HS-27A (cell line): ENCODE measurements around the gene TRERF1.

Experiments used
- DNase-seq: peaks from one replicate; pipeline ENCODE4 v3.0.0-alpha.2; 2012; ENCODE audit warnings: low read depth, missing footprints

The TRERF1 gene

DNA sequence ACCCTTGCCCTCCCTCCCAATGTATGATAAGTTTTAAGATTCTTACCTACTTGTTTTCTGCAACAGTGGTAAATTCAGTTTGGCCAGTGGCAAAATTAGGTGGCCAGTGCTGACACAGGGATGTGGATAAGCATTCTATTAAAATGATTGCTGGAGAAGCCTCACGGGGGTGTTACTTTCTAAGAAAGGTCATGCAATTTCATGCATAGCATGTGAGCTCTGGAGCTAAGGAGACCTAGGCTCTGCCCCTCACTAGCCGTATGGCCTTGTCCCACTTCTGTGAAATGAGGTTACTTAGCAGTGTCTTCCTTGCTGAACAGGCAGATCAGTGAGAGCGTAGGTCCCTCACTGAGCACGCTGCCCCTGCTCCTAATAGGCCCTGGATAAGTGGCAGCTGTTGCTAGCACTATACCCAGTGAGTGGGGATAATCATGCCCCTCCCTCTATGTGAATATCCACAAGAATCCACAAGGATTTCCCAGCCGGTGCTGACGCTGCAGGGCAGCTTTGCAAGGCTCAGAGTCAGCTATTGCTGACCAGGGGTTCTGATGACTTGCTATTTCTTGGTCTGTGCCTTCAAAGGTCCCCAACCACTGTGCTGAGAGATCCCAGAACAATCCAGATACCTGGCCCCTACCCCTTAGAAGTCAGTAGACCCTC, 147.5 kb downstream of the TRERF1 start:
- DNase-seq = no peak

DNA sequence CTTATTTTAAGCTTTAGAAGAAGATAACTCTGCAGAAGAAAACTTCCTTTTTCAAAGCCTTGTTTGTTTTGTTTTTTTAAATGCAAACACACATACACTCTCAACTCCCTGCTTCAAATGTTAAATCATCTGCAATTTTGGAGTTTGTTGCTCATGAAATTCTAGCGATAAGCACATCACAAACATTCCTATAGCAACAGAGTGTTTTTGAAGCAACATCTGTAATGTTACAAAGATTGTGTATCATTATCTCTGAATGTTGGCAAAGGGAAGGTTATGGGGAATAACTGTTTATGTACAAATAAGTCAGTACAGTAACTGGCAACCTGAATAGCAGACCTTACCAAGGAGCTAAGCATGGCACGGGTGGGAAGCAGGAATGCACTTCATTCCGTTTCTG, 149.3 kb downstream of the TRERF1 start:
- no peak for DNase-seq

DNA sequence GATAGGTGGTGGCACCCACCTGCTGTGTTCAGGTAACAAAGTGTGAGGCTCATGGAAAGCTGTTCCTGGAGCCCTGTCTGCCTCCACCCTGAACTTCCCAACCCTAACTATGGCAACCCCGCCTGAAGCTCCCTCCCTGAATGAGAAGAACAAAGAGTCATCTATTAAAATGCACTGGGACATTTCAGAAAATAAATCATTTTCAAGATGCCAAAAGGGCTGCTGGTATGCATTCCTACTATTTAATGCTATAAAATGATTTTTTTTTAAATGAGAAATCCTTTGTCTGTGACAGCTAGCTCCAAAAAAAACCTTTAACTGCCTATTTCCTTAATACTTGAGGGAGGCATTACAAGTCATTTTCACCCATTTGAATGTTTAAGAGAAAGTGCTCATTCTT, 149.7 kb downstream of the TRERF1 start:
- DNase-seq = no peak

DNA sequence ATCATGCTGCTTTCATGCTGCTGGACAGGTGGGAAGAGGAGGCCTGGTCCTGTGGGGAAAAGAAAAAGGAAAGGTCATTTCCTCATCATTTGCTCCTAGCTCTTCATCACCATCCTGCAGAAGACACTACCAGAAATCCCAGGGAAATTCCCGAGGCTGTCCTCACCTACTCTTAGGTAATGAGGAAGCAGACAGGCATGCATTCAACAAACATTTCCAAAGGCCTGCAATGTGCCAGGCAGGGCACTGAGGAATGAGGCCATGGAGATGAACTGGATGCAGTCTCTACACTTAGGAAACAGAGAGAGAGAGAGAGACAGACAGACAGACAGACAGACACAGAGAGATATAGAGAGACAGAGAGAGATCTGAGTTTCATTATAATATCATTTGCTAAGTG, 151.0 kb downstream of the TRERF1 start:
- DNase-seq = no peak

DNA sequence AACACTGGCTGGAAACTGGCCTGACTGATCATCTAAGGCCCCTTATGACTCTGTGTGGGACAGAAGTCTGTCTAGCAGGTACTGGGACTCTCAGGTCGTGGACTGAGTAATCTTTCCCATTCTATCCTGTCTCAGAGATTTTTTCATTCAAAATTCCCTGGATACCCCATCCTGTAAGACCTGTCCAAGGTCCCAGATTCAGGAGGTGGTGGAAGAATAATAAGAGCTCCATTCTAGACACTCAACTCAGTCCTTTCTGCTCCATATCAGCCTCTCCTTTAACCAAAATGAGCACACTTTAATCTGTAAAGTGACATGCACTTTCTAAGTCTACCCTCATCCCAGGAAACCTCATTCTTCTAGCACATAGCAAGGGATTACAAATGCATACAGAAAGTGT, 151.5 kb downstream of the TRERF1 start:
- no peak for DNase-seq

DNA sequence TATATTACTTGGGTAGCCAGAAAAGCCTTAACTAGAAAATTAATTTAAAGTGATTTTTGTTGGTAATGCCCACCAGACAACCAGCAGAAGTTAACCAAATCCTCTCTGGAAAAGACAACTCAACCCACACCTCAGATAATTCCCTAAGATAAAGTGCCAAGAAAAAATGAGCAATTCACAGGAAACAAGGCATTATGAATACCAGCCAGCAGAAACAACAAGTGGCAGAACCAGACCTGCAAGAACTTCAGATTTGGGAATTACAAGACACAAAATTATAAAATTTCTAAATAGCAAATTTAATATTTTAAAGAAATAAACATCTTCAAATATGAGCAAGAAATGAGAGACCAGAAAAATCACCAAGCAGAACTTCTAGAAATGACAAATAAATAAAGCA, 154.1 kb downstream of the TRERF1 start:
- DNase-seq = no peak

DNA sequence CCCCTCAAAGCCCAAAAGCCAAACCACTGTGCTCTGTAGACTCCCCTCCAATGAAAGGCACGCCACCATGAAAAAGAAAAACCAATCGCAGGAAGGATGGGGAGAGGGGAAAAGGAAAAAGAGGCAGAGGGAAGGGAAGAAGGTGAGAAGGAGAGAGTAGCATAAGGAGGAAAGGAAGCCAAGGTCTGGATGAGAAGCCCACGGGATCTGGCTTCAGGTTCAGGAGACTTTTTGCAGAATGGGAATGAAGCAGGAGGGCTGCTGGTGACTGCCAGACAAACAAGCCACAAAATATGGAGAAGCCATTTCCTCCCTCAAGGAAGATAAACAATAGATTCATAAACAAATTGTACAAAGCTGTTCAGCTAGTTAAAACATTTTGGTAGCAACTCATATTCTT, 155.1 kb downstream of the TRERF1 start:
- no peak for DNase-seq

DNA sequence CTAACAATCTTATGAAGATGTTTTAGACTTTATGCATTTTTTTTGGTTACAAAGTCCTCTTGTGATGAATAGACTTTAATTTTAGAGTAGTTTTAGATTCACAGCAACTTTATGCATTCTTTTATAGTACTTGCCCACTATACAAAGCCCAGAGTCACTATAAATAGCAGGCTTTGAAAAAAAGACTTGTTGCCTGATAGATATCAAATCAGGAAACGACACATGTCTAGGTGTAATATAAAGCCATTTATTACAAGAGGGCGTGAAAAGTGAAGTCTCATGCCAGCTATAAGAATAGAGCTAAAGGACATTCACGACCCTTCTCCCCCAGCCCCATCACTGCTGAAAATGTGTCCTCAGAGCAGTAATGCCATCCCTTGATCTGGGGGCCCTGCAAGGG, 156.0 kb downstream of the TRERF1 start:
- no peak for DNase-seq

DNA sequence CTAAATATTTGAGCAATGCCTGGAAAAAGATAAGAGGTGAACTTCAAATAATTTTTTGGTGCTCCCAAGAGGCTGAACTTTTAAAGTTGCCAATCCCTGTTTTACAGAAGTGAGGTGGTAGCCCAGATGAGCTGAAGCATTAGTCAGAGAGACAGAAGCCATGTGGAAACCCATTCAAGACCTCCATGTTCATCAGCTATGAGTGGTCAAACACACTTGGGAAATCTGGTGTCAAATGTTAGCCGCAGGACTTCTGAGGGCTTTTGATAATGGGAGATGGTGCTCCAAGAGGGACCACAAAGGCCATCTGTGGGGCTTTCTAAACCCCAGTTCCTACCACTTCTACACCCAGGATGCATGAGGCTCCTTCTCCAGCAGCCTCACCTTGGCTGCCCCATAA, 156.5 kb downstream of the TRERF1 start:
- no peak for DNase-seq

DNA sequence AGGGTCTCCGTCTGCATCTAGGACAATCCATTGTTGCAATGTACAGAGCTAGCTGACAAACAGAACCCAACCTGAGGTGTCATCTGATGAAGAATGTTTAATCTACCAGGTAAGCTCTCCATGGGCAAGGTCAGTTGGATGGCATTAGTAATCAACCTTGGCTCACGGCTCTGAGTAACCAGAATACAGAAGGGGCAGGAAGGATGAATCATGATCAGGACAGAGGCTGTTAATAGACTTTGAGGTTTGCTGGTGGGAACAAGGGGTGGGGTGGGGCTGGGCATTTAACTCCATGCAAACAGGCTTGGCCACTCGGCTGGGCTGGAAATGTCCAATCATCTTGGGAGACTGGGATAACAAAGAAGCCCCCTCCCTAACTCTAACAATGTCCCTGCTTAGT, 157.0 kb downstream of the TRERF1 start:
- DNase-seq = peak; percentile 64

DNA sequence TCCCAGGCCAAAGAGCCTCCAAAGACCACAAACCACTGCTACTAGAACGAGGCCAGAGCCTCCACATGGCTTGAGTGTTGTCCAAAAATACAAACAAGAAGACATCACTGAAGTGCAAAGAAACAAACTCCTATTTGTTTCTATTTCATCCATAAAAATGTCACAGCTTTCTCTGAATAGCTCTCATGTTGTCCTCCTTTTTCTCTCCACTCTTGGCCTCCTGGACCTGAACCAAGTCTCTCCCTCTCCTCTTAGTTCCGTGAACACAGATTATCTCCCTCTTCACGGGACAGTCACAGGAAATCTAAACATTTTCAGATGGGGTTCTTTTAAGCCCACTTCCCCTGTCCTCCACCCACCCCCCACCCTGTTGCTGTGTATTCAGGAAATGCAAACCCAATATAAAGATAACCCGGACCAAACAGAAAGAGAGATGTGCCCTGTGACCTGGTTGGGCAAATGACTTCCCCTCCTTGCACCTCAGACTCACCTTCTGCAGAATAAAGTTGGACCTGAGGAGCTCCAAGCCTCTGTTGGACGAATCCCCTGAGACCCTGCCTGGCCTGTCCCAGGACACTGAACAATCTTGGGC, 158.2 kb downstream of the TRERF1 start:
- no peak for DNase-seq

DNA sequence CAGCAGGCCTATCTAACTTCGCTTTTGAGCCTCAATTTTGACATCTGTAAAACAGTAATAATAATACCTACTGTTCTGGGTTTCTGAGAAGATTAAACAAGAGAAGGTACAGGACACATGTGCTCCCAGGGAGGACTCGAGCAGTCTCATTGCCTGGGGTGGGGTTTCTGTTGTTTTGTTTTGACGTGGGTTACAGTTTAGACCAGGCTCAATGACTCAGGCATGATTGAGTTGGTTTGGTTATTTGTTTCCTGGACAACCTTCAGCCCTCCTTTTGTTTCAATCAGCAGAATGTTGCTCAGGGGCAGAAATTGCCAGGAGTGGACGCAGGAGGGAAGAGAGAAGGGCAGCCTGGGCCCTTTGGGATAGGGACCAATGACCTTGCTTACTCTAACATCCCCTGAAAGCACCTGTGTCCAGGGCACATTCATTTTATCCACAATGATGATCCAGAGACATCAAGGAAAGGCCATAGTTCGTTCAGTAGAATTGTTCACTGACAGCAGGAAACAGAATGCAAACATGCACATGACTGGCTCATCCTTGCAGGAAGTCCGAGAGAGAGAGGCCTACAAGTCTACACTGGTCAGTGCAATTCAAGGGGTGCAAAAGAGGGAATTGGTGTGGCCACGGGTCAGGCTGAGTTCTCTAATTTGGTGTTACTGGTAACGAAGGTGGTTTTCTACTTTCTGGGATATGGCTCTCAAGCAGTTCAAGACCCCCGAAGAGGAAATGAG, 159.6 kb downstream of the TRERF1 start:
- DNase-seq = no peak

DNA sequence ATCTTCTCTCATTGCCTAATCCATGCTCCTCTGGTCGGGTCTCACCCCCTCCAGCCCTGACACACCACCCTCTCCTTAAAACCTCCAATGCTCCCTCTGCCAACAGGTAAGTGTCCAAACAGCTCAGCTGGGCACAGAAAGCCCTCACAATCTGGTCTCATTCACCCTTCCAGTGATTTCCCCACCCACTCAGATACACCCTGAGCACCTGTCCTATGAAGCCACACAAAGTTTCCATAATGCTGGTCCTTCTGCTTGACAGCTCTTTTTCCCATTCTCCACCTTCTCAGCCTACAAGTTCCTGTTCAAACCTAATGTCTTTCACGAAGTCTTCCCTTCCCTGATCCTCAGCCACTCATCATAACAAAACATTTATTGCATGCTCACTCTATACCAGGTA, 164.0 kb downstream of the TRERF1 start:
- DNase-seq = no peak

DNA sequence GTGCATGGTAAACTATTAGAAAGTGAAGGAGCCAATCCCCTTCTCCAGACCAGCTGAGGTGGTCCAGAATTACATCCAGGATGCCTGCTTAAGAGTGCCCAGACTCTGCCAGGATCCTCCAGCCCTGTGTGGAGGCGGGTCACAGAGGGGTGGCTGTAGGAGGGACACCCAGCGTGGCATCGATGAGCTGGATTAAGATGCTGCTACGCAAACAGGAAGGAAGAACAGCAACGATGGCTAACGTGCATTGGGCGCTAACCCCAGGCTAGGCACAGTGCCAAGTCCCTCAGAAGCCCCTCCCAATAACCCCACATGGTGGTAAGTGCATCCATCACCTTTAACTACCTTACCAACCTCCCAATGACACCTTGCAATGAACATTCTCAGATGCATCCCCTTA, 170.2 kb downstream of the TRERF1 start:
- no peak for DNase-seq

DNA sequence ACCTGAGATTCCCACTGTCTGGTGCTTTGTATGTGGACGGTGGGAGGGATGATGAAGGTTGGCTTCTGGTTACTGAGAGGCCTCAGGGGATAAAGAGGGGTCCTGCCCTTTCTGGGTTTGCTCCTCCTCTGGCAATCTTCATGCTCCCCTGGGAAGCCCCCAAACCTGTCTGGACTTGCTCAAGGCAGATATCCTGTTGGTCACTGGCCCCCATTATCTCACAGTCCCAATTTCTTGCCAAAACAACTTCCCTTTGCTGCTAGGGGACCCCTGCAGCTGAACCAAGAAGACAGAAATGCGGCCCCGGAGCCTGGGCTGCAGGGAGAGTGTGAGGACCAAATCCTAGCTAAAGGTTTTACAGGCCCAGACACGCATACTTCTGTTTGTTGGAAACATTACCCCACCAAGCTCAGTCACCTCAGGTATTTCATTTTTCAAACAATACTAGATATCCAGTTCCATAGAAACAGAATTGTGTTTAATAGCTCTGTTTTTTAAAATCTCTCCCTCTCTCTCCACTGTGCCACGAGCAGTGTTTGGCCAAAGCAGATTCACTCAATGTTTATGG, 170.7 kb downstream of the TRERF1 start:
- no peak for DNase-seq

DNA sequence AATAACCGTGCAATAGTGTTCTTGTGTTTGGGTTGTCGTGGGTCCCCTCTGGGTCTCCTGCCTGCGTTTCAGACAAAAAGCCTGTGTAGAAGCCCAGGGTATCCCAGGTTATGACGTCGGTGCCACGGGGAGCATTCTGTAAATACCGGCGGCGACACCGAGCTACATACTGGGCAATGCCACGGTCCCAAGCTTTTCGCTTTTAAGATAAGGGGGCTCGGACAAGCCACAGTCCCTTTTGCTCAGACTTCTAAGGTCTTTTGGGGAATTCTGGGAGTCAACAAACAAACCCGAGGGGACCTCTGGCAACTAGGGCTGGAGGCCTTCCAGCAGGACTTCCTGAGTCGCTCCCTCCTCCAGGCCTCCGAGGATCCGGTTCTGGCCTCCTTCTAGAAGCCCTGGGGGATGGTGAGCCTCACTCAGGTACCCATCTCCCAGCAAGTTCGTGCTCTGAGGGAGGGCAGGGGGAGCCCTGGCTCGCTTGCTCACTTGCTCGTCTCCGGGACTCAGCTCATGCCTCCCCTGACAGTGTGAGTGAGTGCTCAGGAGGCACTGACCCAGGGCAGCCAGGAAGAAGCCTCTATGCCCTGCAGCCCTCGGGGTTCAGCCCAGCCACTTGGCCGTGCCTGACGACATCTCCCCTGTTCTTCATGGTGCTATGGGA, 171.6 kb downstream of the TRERF1 start:
- no peak for DNase-seq

DNA sequence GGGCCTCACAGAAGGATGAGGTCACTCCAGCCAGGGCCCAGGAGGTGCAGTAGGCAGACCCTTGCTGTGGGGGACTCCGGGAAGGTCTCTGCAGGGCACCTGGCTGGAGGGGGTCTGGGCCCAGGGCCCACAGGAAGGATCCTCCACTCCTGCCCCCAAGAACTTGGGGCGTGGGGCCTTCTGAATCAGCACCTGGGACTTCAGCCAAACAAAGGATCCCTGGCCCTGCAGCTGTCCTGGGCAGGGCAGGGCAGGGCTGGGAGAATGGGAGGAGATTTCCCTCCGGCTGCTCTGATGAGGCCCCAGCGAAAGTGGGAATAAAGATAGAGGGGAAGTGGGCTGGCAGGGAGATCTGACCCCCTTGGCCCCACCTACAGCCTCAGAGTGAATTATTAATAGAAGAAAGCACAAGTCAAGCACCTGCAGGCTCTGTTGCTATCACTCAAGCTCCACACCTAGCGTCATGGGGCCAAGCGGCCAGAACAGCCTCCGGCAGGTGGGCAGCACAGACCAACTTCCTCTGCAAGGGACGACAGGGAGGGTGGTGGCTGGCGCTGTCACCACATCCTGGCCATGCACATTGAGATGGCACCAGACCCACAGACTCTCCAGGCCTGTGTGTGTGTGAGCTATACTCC, 172.5 kb downstream of the TRERF1 start:
- no peak for DNase-seq

DNA sequence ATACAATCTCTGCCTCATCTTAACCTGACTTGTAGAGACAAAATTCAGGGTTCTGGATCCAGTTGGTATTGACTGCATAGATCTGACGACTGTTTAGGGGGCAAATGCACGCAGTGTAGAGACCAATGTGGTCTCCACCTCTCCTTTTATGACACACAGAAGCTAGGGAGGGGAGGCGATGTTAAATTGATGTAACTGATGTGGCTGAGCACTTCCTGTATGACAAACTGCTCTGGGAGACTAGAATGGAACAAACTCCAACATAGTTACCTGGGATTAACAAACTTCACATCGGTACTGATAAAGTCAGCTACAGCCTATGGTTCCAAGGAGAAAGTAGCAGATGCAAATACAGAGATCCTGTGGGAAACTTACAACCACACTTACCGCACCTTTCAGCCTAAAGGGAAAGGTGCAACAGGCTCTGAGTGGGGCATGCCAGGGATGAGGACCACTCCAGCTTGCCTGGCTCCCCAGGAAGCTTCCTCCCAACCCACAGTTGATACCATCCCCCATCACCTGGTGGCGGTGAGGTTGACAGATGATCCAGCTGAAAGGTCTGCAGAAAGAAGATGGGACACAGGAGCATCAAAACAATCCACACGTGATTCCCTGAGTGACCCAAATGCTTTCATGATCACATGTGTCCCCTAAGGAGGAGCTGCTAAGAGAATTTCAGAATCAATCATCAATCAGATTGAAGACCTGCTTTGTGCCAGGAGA, 173.4 kb downstream of the TRERF1 start:
- no peak for DNase-seq

DNA sequence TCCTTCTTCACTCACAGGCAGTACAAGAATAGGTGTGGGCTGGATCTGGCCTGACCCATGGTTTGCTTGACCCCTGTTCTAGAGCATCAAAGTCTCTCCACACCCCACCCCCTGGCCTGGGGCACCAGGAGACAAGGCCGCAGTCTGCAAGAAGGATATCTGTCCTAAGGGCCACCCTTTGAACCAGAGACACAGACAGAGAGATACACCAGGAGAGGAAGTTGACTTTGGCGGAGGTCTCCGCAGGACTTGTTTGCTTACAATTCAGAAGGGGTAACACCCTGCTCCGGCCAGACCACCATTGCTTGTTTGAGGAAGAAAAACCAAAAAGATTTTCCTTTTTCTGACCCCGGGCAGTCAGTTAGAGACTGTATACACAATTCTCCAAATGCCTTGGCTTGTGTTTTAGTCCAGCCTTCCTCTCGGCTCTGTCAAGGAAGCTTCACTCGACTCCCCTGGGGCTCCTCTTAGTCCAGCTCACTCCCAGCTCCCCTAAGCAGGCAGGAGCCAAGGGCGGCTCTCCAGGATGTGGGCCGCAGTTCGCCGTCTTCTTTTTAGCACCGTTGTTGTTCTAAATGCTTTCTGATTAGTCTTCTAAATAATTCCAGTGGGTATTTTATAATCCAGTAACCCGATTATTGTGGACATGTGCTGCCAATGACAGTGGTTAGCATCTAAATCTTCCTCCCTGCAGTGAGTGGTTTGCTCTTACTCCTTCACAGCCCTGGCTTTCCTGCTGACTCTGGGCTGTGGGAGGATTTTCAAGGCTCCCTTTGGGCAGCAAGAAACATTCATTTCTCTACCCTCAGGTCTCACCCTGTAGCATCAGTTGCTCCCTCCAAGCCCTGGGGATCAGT, 175.5 kb downstream of the TRERF1 start:
- no peak for DNase-seq

DNA sequence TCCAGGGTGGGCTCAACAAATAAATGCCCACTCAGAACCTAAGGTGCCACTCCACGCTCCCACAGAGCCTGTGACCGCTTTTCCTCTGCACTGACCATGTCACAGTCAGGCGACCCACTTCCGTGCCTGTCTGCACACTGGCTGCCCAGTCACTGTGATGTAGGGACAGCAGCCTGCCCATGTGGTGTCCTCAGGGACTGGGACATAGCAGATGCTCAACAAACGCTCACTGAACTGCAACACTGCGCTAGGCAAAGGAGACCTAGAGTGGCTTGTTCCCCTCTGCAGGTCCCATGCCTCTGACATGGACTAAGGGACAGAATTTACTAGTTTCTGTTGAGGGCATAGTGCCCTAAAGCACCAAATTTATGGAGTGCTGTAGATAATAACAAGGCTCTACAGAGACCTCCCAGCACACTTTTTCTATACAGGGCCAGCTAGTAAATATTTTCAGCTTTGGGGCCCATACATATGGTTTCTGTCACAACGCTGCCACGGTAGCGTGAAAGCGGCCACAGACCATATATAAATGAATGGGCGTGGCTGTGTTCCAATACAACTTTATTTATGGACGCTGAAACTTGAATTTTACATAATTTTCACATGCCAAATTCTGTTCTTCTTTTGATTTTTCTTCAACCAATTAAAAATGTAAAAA, 176.2 kb downstream of the TRERF1 start:
- DNase-seq = no peak
